HG03442 (cell line): Measurements from ENCODE around the gene GSTO2.

Source experiments
- ATAC-seq: cut with Tn5 transposase; IDR thresholded peaks from one replicate; pipeline ENCODE4 v1.9.1; 2021; ENCODE audit warnings: mild to moderate bottlenecking, moderate library complexity; ENCODE audit not compliant: unreplicated experiment

GSTO2 gene

GRCh38 chr10:104337985-104338735 lies 69.2 kb downstream of the GSTO2 start, which contains the start of gene ITPRIP:
TSS of gene ITPRIP (minus strand) at chr10:104338465. CDS start at chr10:104316051, 22,414 bp downstream.
- ATAC-seq = peak; percentile 63

- ATAC-seq = no peak
These were observed 70.6 kb downstream of the GSTO2 start for GRCh38 chr10:104339469-104340110.

GRCh38 chr10:104340111-104340526 lies 71.1 kb downstream of the GSTO2 start:
- ATAC-seq = no peak

GRCh38 chr10:104340641-104341040 lies 71.7 kb downstream of the GSTO2 start:
- ATAC-seq = no peak

GRCh38 chr10:104342941-104343411 lies 74.0 kb downstream of the GSTO2 start:
- ATAC-seq = no peak

- ATAC-seq = no peak
These were observed 75.2 kb downstream of the GSTO2 start for GRCh38 chr10:104344219-104344618.

GRCh38 chr10:104345515-104345914 lies 76.5 kb downstream of the GSTO2 start:
- ATAC-seq = no peak

- no peak for ATAC-seq
These were observed 77.0 kb downstream of the GSTO2 start for GRCh38 chr10:104345941-104346340.

- no peak for ATAC-seq
These were observed 78.5 kb downstream of the GSTO2 start for GRCh38 chr10:104347295-104348045.

GRCh38 chr10:104348601-104349000 lies 79.6 kb downstream of the GSTO2 start:
- no peak for ATAC-seq

- peak; percentile 43 for ATAC-seq
These were observed 80.7 kb downstream of the GSTO2 start for GRCh38 chr10:104349623-104350126.

GRCh38 chr10:104350127-104350635 lies 81.2 kb downstream of the GSTO2 start:
- peak; percentile 40 for ATAC-seq

GRCh38 chr10:104351061-104351702 lies 82.2 kb downstream of the GSTO2 start:
- ATAC-seq = peak; percentile 25

GRCh38 chr10:104351919-104352318 lies 82.9 kb downstream of the GSTO2 start:
- ATAC-seq = peak; percentile 12

GRCh38 chr10:104353325-104354048 lies 84.5 kb downstream of the GSTO2 start, which contains the start of gene CFAP58:
TSS of gene CFAP58 (plus strand) at chr10:104353833. CDS start at chr10:104353898, 65 bp downstream.
- ATAC-seq = peak; percentile 64
